Sigmoid colon (tissue), 7 donors: ENCODE results near the gene TRAPPC5. TPM values are rescaled to one million over a fixed set of nuclear protein-coding genes. Genes with fewer than 3 reads are reported as not detected.

Source experiments
- DNase-seq: peaks from one replicate; pipeline ENCODE4 v3.0.0-alpha.2; 2019
- H3K27ac ChIP-seq, 4 donors: fragments of 200-600 bp; sonication (generic); one replicate each; pipeline ENCODE4 v1.5.1; 2016 to 2019; ENCODE audit warnings: mild to moderate bottlenecking in 1 of 4
- H3K27me3 ChIP-seq, 3 donors: fragments of 200-600 bp; sonication (generic); one replicate each; pipeline ENCODE4 v1.5.1; 2019; ENCODE audit warnings: mild to moderate bottlenecking in 1 of 3
- H3K36me3 ChIP-seq, 4 donors: fragments of 200-600 bp; sonication (generic); one replicate each; pipeline ENCODE4 v1.5.1; 2016 to 2019
- H3K4me1 ChIP-seq, 4 donors: fragments of 200-600 bp; sonication (generic); one replicate each; pipeline ENCODE4 v1.5.1; 2017 to 2019
- H3K4me3 ChIP-seq, 4 donors: fragments of 200-600 bp; sonication (generic); one replicate each; pipeline ENCODE4 v1.5.1; 2017 to 2019; ENCODE audit warnings: mild to moderate bottlenecking in 2 of 4, moderate library complexity in 1 of 4
- H3K9me3 ChIP-seq, 4 donors: fragments of 200-600 bp in 3 of 4; sonication (generic) in 3 of 4; one replicate each; pipeline versions ENCODE4 v1.5.1 to v1.6.1; 2013 to 2019
- EP300 ChIP-seq, 4 donors: sonication (generic); formaldehyde crosslinking; IDR thresholded peaks; one replicate each; pipeline ENCODE4 v1.6.1; 2017; ENCODE audit warnings: antibody characterized with exemption in 4 of 4
- POLR2A ChIP-seq, 2 donors: fragments of 450-650 bp; IDR thresholded peaks; one replicate each; pipeline ENCODE4 v1.6.1; 2016; ENCODE audit warnings: antibody characterized with exemption in 2 of 2, mild to moderate bottlenecking in 2 of 2, moderate library complexity in 2 of 2
- POLR2AphosphoS5 ChIP-seq, 4 donors: sonication (generic); formaldehyde crosslinking; IDR thresholded peaks; one replicate each; pipeline ENCODE4 v1.6.1; 2017; ENCODE audit warnings: antibody characterized with exemption in 4 of 4
- WGBS, 2 donors: extraction: QIAGEN DNeasy Blood & Tissue Kit; methylation state at CpG; one replicate each; pipeline ENCODE4 v1.1.7; 2013; 5-methylcytosine and 5-hydroxymethylcytosine counted together
- intact Hi-C: fragments of 100-400 bp; cut with DNase I; formaldehyde crosslinking; loops from one replicate; pipeline ENCODE4 v1.15.1; 2023
- polyA plus RNA-seq, 3 donors: library from polyadenylated mRNA; stranded (reverse); fragments of 200-250 nt; gene quantifications; one replicate each; pipeline ENCODE4 v1.2.3, GENCODE V29; 2013
- total RNA-seq, 4 donors: library from RNA; depleted of rRNA; stranded (reverse); fragments of >200 nt; gene quantifications; one replicate each; pipeline ENCODE4 v1.1.0, GENCODE V29; 2016
- TF ChIP-seq, protein P1 (sequence below), 4 experiments: fragments of 450-650 bp in 3 of 4; fragments of 200-600 bp in 1 of 4; IDR thresholded peaks; one replicate each; pipeline ENCODE4 v1.5.1; 2016 to 2019; ENCODE audit warnings: antibody characterized with exemption in 4 of 4, mild to moderate bottlenecking in 3 of 4, moderate library complexity in 2 of 4
- donor health status: healthy with polysubstance abuse.
- donor health status: Bipolar disorder and iron deficiency.
- donor health status: healthy.

The TRAPPC5 gene
- total and polyA plus RNA-seq, 7 donors, result 32.8 to 89.6 (median 55.3) TPM

DNA sequence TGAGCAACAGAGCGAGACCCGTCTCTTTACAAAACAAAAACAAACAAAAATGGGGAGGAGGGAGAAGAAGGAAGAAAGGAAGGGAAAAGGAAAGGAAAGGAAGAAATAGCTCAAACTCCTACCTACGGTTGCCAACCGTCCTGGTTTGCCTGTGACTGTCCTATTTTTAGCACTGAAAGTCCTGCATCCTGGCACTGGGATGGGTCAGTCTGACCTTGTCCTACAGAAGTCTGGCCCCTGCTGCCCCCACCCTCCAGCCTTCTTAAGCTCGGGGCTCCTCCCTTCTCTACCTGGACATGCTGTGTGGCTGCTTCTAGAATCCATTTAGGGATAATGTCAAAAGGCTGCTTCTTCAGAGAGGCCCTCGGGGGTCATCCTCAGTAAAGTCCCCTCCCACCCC, 45.0 kb upstream of the TRAPPC5 start:
- WGBS, 2 donors, result 59 to 70% methylated on average over 6 of the region's 6 CpGs
- Histone ChIP-seq H3K27ac (no peak overlapping the region), H3K36me3 (peaks cover 0 to 10% (median 0%) of the 10 kb centered on the region in 4 donors), H3K4me1 (peaks cover 0 to 12% (median 7%) of the 10 kb centered on the region in 4 donors), H3K27me3 (peaks cover 0 to 41% (median 41%) of the 10 kb centered on the region in 3 donors), H3K4me3 (no peak overlapping the region), H3K9me3 (no peaks in the 10 kb centered on the region)
- intact Hi-C loops, result no loop called here
- no peak for DNase-seq
- TF ChIP-seq POLR2A (IDR thresholded peaks at IDR 0.05) (no peak), EP300 (IDR thresholded peaks at IDR 0.05) (no peak)

DNA sequence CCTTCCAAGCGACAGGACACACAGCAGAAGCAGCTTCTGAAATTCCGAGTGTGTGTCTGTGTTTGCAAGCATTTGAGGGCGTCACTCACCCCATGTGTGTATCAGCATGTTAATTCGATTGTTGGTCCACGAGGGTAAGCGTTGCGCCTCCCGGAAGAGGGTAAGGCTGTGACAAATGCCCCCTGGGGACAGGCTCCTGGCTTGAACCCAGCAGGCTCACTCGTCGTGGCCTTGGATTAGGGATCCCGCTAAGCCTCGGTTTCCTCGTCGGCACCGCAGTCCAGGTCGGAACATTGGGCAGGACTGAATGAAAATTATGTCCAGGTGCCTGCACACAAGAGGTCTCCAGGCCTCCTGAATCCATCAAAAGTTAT, 44.3 kb upstream of the TRAPPC5 start:
- intact Hi-C loops, result no loop called here
- 78 to 88% methylated on average over 16 of the region's 16 CpGs for WGBS, 2 donors
- Histone ChIP-seq H3K4me3 (peak overlapping the region in 1 of 4 donors; percentile 43), H3K9me3 (no peaks in the 10 kb centered on the region), H3K4me1 (peaks cover 0 to 6% (median 2%) of the 10 kb centered on the region in 4 donors), H3K27me3 (peaks cover 0 to 41% (median 41%) of the 10 kb centered on the region in 3 donors), H3K27ac (no peak overlapping the region), H3K36me3 (peaks cover 0 to 10% (median 0%) of the 10 kb centered on the region in 4 donors)
- DNase-seq, result no peak
- TF ChIP-seq POLR2AphosphoS5 (IDR thresholded peaks at IDR 0.05) (no peak), EP300 (IDR thresholded peaks at IDR 0.05) (no peak), POLR2A (IDR thresholded peaks at IDR 0.05) (no peak)
- TF ChIP-seq, protein P1, sequence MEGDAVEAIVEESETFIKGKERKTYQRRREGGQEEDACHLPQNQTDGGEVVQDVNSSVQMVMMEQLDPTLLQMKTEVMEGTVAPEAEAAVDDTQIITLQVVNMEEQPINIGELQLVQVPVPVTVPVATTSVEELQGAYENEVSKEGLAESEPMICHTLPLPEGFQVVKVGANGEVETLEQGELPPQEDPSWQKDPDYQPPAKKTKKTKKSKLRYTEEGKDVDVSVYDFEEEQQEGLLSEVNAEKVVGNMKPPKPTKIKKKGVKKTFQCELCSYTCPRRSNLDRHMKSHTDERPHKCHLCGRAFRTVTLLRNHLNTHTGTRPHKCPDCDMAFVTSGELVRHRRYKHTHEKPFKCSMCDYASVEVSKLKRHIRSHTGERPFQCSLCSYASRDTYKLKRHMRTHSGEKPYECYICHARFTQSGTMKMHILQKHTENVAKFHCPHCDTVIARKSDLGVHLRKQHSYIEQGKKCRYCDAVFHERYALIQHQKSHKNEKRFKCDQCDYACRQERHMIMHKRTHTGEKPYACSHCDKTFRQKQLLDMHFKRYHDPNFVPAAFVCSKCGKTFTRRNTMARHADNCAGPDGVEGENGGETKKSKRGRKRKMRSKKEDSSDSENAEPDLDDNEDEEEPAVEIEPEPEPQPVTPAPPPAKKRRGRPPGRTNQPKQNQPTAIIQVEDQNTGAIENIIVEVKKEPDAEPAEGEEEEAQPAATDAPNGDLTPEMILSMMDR (IDR thresholded peaks at IDR 0.05), result no peak

DNA sequence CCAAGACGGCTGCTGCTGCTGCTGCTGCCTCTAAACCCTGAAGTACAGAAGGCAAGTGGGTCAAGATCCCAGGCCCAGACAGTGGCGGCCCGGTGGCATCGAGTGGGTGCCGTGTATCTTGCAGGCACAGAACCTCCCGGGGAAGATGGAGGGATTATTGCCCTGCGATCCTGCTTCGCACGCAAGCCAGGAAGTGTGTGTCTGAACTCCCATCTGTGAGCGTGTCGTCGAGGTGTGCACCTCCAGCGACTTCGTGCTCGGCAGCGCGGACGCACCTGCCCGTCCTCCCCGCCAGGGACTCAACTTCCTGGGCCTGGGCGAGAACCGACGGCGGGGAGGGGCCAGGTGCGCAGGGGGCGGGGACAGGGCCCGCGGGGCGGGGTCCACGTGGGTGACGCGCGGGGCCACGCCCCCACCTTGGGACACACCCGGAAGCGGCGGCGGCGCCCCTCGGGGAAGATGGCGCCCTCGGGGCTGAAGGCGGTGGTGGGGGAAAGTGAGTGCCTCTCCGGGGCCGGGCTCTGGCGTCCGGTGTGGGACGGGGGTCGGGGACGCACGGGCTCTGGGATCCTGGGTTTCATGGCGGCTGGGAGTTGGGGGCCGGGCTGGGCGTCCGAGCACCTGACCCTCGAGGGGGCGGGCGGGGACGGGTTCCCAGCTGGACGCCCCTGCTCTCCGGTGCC, 43.8 kb upstream of the TRAPPC5 start, which contains the start of gene STXBP2:
STXBP2 (plus strand) TSS at position 420 of the 683 bp plus-strand sequence; CDS start at position 460, 40 bp downstream.
- no peak for DNase-seq
- Histone ChIP-seq H3K4me3 (peak within 1 kb of the TSS in 3 of 4 donors; percentile 37 to 43 (median 41)), H3K27ac (peak within 1 kb of the TSS; percentile 6 to 65 (median 54)), H3K27me3 (peaks cover 0 to 41% (median 41%) of the 10 kb centered on the region in 3 donors), H3K9me3 (no peaks in the 10 kb centered on the region), H3K36me3 (peaks cover 0 to 10% (median 0%) of the 10 kb centered on the region in 4 donors), H3K4me1 (peaks cover 0 to 6% (median 1%) of the 10 kb centered on the region in 4 donors)
- intact Hi-C loops, result no loop called here
- WGBS, 2 donors, result 6 to 9% methylated on average over 61 of the region's 61 CpGs
- TF ChIP-seq POLR2A (IDR thresholded peaks at IDR 0.05), result peak in 1 of 2 donors; percentile 16
- TF ChIP-seq, protein P1 (IDR thresholded peaks at IDR 0.05), result no peak
- peak in 2 of 4 donors; percentile 42 to 47 for TF ChIP-seq POLR2AphosphoS5 (IDR thresholded peaks at IDR 0.05)
- TF ChIP-seq EP300 (IDR thresholded peaks at IDR 0.05), result no peak

DNA sequence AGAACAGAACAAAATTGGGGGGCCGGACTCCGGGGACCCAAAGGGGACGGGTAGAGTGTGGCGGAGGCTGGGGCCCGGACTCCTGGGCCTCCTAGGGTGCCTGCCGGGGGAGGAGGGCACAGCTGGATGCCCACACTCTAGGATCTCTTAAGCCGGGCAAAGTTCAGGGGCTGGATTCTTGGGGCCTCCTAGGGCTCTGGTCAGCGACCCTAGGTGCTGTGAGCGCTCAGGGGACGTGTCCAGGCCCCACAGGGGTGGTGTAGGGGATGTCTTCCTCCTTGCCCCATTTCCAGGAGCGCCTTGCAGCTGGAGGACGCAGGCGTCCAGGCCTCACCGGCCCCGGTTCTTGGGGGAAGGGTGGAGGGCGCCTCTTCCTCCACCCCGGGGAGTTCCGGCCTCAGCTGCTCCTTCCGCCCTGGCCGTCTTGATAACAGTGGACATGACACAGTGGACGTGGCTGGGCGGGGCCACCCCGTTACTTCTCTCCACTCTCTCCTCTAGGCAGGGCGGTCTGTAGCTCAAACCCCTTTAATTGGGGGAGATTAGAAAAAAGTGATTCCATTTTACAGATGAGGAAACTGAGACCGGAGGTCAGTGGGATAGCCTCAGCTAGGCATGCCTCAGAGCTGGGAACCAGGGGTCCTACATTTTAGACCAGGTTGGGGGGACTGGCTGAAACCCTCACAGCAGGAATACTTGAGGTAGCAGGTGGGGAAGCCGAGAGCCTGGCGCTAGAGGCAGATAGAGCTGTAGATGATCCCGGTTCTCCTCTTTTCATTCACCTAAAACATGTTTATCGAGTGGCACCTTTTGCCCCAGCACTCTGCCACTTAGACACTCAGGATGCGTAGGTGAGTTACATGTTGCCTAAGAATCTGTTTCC, 43.0 kb upstream of the TRAPPC5 start:
- Histone ChIP-seq H3K9me3 (no peaks in the 10 kb centered on the region), H3K27me3 (peaks cover 0 to 45% (median 43%) of the 10 kb centered on the region in 3 donors)
- no peak for DNase-seq

More for the DNA sequence above, 43.0 kb upstream of the TRAPPC5 start:
- Histone ChIP-seq H3K4me3 (peak overlapping the region in 3 of 4 donors; percentile 37 to 43 (median 41)), H3K4me1 (peaks cover 0 to 6% (median 1%) of the 10 kb centered on the region in 4 donors), H3K27ac (peak overlapping the region; percentile 6 to 65 (median 54)), H3K36me3 (peaks cover 0 to 2% (median 0%) of the 10 kb centered on the region in 4 donors)
- TF ChIP-seq POLR2AphosphoS5 (IDR thresholded peaks at IDR 0.05) (no peak), POLR2A (IDR thresholded peaks at IDR 0.05) (no peak)
- TF ChIP-seq, protein P1 (IDR thresholded peaks at IDR 0.05), result no peak
- WGBS, 2 donors, result 26 to 36% methylated on average over 30 of the region's 30 CpGs
- intact Hi-C loops, result no loop called here
